ENCODE measurements around the gene UGGT1.
A peak's percentile ranks its signal among the peaks of the same experiment; 100 is the strongest.
"Not testable (repeated sequence)": the region's sequence is repeated elsewhere in the genome, so short reads cannot be mapped to it uniquely, and the experiment has no call there.

The UGGT1 gene

DNA sequence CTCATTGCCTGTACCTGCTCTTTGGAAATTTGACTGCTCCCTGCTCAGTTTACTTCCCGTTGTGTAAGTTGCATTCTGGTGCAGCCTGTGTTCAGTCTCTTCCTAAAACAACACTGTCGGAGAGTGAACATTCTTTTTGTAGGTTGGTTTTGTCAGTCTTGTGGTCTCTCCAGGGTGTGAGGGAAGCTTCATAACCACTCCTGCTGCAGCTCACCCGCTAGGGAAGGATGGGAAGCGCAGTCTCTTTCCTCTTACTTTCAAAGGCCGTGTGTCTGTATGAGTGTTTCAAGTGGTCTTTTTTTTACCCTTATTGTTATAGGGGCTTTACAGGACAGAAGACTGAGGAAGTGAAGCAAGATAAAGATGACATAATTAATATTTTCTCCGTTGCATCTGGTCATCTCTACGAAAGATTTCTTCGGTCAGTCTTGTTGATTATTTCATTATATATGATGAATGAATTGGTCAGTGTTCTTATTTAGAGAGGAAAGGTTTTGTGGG, 87.2 kb downstream of the UGGT1 start:
- DNase-seq (ENCODE audit: low read depth): no peak

GRCh38 chr2:128178650-128179460, 87.9 kb downstream of the UGGT1 start:
- DNase-seq (ENCODE audit: low read depth): no peak

- no peak for DNase-seq (ENCODE audit: low read depth)
Observed at GRCh38 chr2:128179461-128179755, 88.4 kb downstream of the UGGT1 start.

GRCh38 chr2:128180031-128180430, 89.0 kb downstream of the UGGT1 start:
- DNase-seq (ENCODE audit: low read depth): no peak

DNA sequence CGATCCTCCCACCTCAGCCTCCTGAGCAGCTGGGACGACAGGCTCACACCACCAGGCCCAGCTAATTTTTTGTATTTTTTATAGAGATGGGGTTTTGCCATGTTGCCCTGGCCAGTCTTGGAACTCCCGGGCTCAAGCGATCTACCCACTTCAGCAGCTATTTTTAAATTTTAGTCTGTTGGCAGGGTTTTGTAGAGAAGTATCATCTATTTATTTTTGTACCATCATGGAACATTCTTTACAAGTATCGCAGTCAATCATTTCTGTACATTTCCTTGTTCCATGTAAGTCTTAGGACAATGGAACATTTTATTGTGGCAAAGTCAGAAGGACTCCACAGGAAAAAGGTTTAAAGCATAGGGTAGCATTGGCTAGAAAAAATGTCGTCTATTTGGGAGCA, 94.6 kb downstream of the UGGT1 start:
- DNase-seq (ENCODE audit: low read depth): no peak

DNA sequence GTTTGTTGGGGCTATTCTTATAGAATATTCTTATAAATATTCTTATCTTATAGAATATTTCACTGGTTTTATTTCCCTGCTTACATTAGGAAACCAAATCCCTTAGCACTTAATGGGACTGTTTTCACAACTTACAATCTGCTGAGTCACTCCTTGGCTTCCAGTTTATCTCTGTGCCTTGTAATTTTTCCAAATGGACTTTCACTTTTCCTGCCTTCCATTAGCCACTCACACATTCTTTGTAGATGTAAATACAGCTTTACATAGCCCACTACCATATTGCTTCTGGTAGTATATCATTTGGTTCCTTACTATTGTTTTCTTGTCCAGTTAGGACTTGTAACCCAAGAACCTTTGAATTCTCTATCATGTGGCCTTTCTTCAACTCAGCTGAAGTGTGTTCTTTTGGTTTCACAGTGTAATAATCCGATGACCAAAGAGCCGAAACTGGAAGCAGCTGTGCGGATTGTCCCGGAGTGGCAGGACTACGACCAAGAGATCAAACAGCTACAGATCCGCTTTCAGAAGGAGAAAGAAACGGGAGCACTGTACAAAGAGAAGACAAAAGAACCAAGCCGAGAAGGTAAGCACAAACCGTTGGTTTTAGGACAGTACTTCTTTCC, 96.1 kb downstream of the UGGT1 start:
- DNase-seq (ENCODE audit: low read depth): peak; percentile 40

DNA sequence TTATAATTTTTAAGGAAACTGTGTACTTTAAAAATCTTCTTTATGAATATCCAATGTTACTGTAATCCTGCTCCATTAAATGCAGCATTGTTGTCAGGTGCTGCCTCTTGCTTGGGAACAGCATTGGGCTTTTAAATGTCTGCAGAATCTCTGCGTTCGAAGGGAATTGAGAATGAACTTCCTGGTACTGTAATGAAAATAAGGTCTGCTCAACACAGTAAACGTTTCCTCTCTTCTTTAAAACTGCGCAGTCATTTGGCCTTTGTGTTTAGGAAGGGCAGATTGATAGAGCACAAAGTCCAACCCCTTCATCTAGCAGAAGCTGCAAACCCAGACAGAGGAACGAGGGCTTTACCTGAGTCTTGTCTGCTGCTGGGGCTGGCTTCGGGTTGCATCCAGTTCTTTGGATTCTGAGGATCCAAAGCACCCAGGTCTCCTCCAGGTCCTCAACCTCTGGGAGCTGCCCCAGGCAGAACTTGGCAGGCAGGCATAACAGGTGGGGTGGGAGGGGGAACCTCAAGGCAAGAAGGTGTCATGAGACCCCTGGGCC, 104.5 kb downstream of the UGGT1 start:
- DNase-seq (ENCODE audit: low read depth): no peak

GRCh38 chr2:128196026-128196425, 105.0 kb downstream of the UGGT1 start:
- no peak for DNase-seq (ENCODE audit: low read depth)

- DNase-seq (ENCODE audit: low read depth): no peak
Observed at GRCh38 chr2:128196471-128196931, 105.5 kb downstream of the UGGT1 start.

- no peak for DNase-seq (ENCODE audit: low read depth)
Observed at GRCh38 chr2:128197059-128197458, 106.1 kb downstream of the UGGT1 start.

GRCh38 chr2:128198656-128199055, 107.7 kb downstream of the UGGT1 start:
- no peak for DNase-seq (ENCODE audit: low read depth)

- DNase-seq (ENCODE audit: low read depth): no peak
Observed at GRCh38 chr2:128199141-128199540, 108.1 kb downstream of the UGGT1 start.

DNA sequence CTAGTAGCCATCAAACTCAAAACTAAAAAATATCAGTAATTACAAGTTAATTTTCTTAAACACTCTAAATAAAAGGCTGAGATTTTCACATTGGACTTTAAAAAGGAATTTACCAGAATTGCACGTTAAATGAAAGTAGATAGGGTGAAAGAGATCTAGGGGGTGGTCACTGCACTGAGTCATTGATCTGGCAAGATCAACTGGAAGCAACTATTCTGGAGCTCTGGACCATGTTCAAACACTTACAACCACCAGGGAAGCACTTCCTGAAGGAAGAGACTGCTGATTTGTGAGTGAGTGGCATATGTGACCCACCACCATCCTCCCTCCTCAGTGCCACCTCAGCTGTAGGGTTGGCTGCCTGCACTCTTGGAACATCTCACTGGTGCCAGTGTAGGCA, 111.8 kb downstream of the UGGT1 start:
- DNase-seq (ENCODE audit: low read depth): no peak

GRCh38 chr2:128206245-128206644, 115.2 kb downstream of the UGGT1 start:
- DNase-seq (ENCODE audit: low read depth): no peak

DNA sequence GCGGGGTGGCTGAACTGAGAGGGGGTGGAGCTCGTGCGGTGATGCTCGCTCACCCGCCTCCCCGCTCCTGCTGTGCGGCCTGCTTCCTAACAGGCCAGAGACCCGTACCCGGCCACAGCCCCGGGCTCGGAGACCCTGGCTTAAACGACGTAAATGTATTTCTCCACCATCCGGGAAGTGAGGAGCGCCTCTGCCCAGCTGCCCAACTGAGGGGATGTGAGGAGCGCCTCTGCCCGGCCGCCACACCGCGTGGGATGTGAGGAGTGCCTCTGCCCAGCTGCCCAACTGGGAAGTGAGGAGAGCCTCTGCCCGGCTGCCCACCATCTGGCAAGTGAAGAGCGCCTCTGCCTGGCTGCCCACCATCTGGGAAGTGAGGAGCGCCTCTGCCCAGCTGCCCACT, 117.0 kb downstream of the UGGT1 start:
- no peak for DNase-seq (ENCODE audit: low read depth)

DNA sequence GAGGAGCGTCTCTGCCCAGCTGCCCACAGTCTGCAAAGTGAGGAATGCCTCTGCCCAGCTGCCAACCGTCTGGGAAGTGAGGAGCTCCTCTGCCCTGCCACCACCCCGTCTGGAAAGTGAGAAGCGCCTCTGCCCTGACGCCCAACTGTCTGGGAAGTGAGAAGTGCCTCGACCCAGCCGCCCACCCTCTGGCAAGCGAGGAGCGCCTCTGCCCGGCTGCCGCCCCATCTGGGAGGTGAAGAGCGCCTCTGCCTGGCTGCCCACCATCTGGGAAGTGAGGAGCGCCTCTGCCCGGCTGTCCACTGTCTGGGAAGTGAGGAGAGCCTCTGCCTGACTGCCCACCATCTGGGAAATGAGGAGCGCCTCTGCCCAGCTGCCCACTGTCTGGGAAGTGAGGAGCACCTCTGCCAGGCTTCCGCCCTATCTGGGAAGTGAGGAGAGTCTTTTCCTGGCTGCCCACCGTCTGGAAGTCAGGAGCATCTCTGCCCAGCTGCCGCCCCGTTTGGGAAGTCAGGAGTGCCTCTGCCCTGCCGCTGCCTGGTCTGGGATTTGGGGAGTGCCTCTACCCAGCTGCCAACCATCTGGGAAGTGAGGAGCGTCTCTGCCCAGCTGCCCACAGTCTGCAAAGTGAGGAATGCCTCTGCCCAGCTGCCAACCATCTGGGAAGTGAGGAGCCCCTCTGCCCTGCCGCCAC, 117.8 kb downstream of the UGGT1 start:
- DNase-seq (ENCODE audit: low read depth): not testable (repeated sequence)

DNA sequence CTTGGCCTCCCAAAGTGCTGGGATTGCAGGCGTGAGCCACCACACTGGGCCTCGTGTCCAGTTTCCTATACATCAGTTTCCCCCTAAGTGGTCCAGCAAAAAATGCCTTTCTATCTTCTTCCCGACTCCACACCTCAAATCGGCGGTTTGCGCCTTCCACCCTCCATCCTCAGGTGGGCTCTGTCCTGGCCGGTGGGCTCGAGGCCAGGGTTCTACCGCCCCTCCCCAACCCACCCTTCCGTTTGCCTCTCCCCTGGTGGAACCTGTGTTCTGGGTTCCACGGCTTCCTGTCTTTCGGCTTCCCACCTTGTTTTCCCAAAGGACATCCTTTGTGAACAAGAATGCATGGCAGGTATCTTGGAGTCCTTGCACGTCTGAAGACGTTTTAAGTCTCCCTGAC, 123.3 kb downstream of the UGGT1 start:
- DNase-seq (ENCODE audit: low read depth): no peak

- DNase-seq (ENCODE audit: low read depth): no peak
Observed at GRCh38 chr2:128214866-128215460, 124.0 kb downstream of the UGGT1 start.

DNA sequence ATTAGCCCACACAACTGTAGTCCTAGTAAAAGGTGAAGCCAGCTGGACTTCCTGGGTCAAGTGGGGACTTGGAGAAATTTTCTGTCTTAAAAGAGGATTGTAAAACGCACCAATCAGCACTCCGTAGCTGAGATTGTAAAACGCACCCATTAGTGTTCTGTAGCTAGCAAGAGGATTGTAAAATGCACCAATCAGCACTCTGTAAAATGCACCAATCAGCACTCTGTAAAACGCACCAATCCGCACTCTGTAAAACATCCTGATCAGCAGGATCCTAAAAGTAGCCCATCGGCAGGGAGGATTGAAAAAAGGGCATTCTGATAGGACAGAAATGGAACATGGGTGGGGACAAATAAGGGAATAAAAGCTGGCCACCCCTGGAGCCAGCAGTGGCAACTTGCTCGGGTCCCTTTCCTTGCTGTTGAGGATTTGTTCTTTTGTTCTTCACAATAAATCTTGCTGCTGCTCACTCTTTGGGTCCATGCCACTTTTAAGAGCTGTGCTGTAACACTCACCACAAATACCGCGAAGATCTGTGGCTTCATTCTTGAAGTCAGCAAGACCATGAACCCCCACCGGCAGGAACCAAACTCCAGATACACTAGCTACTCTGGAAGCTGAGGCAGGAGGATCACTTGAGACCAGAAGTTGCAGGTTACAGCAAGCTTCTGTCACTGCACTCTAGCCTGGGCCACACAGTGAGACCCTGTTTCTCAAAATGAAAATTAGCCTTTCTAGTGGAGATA, 125.1 kb downstream of the UGGT1 start:
- DNase-seq (ENCODE audit: low read depth): no peak

GRCh38 chr2:128217671-128218070, 126.7 kb downstream of the UGGT1 start:
- no peak for DNase-seq (ENCODE audit: low read depth)

DNA sequence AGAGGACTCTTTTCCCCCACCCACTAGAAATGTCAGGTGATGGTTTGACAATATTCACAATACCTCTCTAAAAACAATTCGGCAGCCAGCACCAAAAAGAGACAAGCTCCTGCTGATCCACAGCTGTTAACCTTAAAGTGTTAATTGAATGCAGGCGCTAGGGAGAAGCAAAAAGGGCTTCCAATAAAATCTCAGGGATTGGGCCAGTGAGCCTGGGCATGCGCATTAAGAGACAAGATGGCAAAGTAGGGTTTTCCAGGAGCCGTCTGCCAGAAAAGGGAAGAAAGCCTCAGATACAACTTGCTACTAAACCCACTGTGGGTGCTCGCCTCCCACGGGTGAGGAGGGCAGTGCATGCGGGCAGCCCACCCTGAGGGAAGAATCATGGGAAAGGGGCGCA, 128.9 kb downstream of the UGGT1 start:
- no peak for DNase-seq (ENCODE audit: low read depth)

DNA sequence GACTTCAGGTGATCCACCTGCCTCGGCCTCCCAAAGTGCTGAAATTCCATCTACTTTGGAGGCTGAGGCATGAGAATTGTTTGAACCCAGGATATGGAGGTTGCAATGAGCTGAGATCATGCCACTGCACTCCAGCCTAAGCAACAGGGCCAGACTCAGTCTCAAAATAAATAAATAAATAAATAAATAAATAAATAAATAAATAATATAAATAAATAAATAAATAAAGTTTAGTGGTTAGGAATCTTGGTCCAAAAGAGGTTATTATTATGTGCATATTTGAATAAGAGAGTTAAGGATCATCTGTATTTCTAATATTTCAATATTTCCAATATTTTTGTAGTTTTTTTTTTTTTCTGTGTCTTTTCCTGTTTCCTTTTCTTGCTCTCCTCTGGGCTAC, 136.9 kb downstream of the UGGT1 start:
- no peak for DNase-seq (ENCODE audit: low read depth)
